ENCODE data around the gene SYMPK.

Gene SYMPK

DNA sequence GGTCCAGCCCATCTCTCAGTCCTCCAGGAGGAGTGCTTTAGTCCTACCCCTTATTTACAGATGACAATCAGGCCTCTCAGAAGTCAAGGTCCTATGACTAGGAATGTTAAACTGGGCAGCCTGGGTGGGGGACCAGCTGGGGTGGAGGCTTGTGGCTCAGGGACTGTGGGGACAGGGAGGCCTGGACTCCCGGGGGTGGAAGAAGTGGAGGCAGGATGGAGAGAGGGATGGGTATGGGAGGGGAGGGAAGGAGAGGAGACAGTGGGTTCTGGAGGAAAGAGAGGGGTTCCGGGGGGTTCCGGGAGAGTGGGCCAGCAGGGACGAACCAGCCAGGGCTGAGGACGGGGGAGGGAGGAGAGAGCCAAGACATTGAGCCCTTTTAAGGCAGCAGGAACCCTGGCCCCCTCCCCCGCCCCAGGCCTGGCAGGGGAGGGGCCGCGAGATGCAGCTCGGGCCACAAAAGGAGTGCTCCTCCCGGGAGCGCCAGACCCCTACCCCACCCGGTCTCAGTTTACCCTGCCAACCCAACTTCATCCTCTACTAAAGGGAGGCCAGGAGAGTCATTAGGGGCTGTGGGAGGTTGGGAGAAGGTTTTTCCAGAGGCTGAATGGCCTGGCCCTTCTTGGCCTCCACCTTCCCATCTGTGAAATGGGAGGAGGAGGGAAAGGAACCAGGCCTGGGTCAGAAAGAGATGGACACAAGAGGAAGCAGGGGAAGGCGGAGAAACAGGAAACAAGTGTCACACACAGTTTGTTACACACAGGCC, 82.3 kb downstream of the SYMPK start:
- TF ChIP-seq, protein P1, sequence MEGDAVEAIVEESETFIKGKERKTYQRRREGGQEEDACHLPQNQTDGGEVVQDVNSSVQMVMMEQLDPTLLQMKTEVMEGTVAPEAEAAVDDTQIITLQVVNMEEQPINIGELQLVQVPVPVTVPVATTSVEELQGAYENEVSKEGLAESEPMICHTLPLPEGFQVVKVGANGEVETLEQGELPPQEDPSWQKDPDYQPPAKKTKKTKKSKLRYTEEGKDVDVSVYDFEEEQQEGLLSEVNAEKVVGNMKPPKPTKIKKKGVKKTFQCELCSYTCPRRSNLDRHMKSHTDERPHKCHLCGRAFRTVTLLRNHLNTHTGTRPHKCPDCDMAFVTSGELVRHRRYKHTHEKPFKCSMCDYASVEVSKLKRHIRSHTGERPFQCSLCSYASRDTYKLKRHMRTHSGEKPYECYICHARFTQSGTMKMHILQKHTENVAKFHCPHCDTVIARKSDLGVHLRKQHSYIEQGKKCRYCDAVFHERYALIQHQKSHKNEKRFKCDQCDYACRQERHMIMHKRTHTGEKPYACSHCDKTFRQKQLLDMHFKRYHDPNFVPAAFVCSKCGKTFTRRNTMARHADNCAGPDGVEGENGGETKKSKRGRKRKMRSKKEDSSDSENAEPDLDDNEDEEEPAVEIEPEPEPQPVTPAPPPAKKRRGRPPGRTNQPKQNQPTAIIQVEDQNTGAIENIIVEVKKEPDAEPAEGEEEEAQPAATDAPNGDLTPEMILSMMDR (IDR thresholded peaks at IDR 0.05; ENCODE audit: low read depth, low read length, missing control alignments) = no peak
- no peak overlapping the region for H3K4me3 ChIP-seq (replicated peaks; ENCODE audit: low read depth, low read length)
- DNase-seq (ENCODE audit: extremely low read depth, low read depth) = no peak

DNA sequence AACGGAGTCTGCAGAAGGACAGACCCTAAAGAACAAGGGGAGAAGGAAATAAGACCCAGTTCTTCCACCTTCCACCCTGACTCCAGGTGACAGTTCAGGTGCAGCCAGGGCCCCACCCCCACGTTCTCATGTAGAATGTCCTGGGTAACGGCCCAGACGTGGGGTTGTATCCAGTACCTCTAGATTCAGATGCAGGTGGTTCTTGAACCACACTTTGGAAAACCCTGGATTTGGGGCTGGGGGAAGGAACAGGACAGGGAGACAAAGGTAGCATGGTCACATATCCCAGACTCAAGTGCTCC, 82.8 kb downstream of the SYMPK start:
- no peak for DNase-seq (ENCODE audit: extremely low read depth, low read depth)
- TF ChIP-seq, protein P1 (IDR thresholded peaks at IDR 0.05; ENCODE audit: low read depth, low read length, missing control alignments) = no peak
- no peak overlapping the region for H3K4me3 ChIP-seq (replicated peaks; ENCODE audit: low read depth, low read length)

DNA sequence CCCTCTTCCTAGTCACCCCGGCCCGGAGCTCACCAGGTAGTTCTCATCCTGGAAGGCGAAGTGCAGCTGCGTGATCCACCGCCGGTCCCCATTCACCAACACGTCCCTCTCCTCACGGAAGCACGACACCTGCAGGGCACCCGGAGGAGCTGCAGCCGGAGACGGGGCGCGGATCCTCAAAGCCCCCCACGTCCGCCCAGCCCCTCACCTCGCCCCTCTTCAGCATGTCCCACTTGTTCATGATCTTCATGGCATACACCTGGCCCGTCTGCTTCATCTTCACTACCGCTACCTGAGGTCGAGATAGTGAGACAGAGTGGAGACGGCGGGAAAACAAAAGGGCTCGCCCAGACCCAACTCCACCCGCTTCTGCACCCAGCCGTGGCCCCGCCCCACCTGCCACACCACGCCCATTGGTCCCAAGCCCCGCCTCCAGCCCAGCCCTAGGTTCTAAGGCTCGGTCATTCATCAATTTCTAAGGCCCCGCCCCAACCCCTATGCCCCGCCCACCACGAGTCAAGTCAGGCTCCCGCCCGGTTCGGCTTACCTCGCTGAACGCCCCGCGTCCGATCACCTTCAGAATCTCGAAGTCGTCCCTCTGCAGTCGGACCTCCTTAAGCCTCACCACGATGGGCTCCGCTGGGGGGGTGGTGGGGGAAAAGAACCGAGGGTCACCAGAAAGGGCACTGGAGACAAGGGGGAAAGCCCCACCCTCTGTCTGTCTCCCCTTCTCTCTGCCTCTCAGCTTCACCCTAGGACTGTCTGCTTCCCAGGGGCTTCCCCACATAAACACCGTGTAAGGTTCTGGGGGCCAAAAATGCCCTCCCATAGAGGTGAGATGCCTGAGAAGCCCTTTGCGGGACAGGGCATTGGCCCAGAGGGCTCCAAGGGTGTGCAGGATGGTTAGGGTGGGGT, 83.5 kb downstream of the SYMPK start:
- DNase-seq (ENCODE audit: extremely low read depth, low read depth) = no peak
- H3K4me3 ChIP-seq (replicated peaks; ENCODE audit: low read depth, low read length) = no peak overlapping the region
- TF ChIP-seq, protein P1 (IDR thresholded peaks at IDR 0.05; ENCODE audit: low read depth, low read length, missing control alignments) = peak; percentile 16

DNA sequence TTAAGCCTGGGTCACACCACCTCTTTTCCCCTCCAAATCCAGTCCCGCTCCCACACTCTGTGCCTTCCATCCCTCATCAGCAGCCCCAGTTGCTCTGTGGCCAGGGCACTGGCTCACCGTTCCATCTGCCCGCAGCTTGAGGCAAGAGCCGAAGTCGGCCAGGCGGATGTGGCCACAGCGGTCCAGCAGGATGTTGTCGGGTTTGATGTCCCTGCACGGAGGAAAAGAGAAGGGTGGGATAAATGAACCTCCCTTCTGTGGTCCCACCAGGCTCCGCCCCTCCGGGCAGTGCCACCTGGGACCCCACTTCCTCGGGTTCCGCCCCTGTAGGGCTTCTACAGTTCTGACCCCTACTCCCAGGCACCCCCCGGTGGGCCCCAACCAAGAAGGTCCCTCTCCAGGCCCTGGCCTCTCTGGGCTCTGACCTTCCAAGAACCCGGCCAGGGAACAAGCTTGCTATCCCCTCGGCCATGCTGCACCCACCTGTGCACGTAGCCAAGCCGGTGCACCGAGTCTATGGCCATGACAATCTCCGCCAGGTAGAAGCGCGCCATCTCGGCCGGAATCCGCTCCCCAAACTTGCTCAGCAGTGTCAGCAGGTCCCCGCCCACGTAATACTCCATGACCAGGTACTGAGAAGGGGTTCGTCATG, 84.8 kb downstream of the SYMPK start:
- H3K4me3 ChIP-seq (replicated peaks; ENCODE audit: low read depth, low read length) = no peak overlapping the region
- TF ChIP-seq, protein P1 (IDR thresholded peaks at IDR 0.05; ENCODE audit: low read depth, low read length, missing control alignments) = no peak
- no peak for DNase-seq (ENCODE audit: extremely low read depth, low read depth)

DNA sequence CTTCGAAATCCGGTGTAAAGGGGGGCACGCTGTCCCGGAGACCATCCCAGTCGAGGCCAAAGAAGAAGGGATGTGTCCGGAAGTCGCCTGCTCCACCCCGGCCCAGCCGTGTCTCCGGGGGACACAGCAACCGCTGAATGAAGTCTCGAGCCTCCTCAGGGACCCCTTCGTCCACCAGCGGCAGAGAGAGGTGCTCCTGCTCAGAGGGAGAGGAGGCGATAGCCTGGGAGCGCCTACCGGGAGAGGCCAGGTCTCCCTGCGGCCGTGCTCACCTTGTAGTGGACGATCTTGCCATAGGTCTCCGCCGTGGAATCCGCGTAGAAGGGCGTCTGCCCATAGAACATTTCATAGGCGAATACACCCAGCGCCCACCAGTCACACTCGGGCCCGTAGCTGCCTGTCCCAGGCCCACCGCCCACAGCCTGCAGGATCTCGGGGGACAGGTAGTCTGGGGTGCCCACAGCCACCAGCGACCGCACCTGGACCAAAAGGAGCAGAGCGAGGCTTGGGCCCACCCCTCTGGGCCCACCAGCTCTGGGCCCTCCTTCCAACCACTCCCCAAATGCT, 85.5 kb downstream of the SYMPK start:
- H3K4me3 ChIP-seq (replicated peaks; ENCODE audit: low read depth, low read length) = no peak overlapping the region
- no peak for DNase-seq (ENCODE audit: extremely low read depth, low read depth)
- TF ChIP-seq, protein P1 (IDR thresholded peaks at IDR 0.05; ENCODE audit: low read depth, low read length, missing control alignments) = no peak

DNA sequence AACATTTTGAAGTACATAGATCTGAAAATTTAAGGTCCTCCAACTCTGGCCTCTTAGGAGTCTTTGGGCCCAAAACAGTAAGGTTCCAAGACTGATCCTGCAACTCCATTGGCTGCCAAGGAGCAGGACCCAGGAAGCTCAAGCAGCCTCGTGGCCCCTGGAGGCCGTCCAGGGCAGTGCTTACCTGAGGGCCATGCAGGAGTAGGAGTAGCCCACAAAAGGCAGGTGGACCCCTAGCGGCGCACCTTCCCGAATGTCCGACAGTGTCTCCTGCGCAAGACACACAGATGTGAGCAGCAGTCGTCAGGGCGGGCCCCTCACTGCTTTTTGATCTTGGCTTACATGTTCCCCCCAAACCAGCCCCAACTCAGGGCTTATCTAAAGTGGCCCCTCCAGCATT, 88.2 kb downstream of the SYMPK start:
- DNase-seq (ENCODE audit: extremely low read depth, low read depth) = no peak
- TF ChIP-seq, protein P1 (IDR thresholded peaks at IDR 0.05; ENCODE audit: low read depth, low read length, missing control alignments) = no peak
- no peak overlapping the region for H3K4me3 ChIP-seq (replicated peaks; ENCODE audit: low read depth, low read length)

All from HFF-Myc (cell line).